ENCODE measurements around the gene ZNF467. TPM values are rescaled to one million over a fixed set of nuclear protein-coding genes. Genes with fewer than 3 reads are reported as not detected.
A peak's percentile ranks its signal among the peaks of the same experiment; 100 is the strongest.

ZNF467 gene
- total and polyA plus RNA-seq, 2 of the 8 experiments (the other 6 are each of a cell fraction or from before 2014, with no cell fraction given), result 0.50 to 0.51 TPM

GRCh38 chr7:149790754-149791360 lies 17.5 kb upstream of the ZNF467 start:
- no peak for FAIRE-seq
- Histone ChIP-seq H3K27me3 (replicated peaks in 1 of 4; ENCODE audit: control insufficient read depth in 3 of 4, extremely low read depth in 1 of 4, insufficient read depth in 3 of 4, low read length in 3 of 4) (peaks cover 8 to 44% (median 35%) of the 10 kb centered on the region in 4 experiments), H2BK15ac (ENCODE audit: low read length) (no peak overlapping the region), H4K8ac (ENCODE audit: extremely low read depth, insufficient read depth, low read length) (no peak overlapping the region), H3K27ac (ENCODE audit: low read depth, low read length) (no peak overlapping the region), H2AFZ (ENCODE audit: low read length) (no peak overlapping the region), H3K4me1 (replicated peaks in 1 of 4; ENCODE audit: control insufficient read depth in 3 of 4, insufficient read depth in 4 of 4, low read length in 3 of 4) (peaks cover 0 to 4% (median 2%) of the 10 kb centered on the region in 4 experiments; a peak in 5 of 7 replicates), H3K23me2 (ENCODE audit: low read depth, low read length) (peaks cover 2% of the 10 kb centered on the region; the same call in 1 of the 2 replicates), H2BK12ac (ENCODE audit: low read depth, low read length) (no peak overlapping the region), H3K4ac (replicated peaks; ENCODE audit: insufficient read length, low read depth, low read length) (no peak overlapping the region), H3K36me3 (ENCODE audit: control insufficient read depth in 2 of 4, insufficient read depth in 4 of 4, low read length in 3 of 4) (no peaks in the 10 kb centered on the region), H2BK5ac (ENCODE audit: low read depth, low read length) (no peak overlapping the region), H3K9me3 (ENCODE audit: insufficient read depth in 2 of 2, low read depth in 1 of 2, low read length in 1 of 2) (no peaks in the 10 kb centered on the region), H3K4me2 (ENCODE audit: insufficient read depth in 1 of 2, low read depth in 2 of 2, low read length in 2 of 2) (peak overlapping the region; percentile 32 to 75), H2BK120ac (replicated peaks; ENCODE audit: low read depth, low read length) (no peak overlapping the region), H3K4me3 (ENCODE audit: extremely low read depth in 1 of 4, insufficient read depth in 2 of 4, low read depth in 3 of 4, low read length in 4 of 4) (peak overlapping the region; percentile 14 to 55 (median 23); a peak in 5 of 8 replicates), H3K14ac (ENCODE audit: insufficient read length) (no peak overlapping the region), H4K5ac (ENCODE audit: insufficient read length, low read depth, low read length) (no peak overlapping the region), H3K79me2 (ENCODE audit: control insufficient read depth in 1 of 2, insufficient read depth in 2 of 2, low read length in 2 of 2) (no peaks in the 10 kb centered on the region), H2BK20ac (ENCODE audit: low read length) (no peak overlapping the region), H3K79me1 (ENCODE audit: low read depth, low read length) (no peaks in the 10 kb centered on the region), H3K18ac (ENCODE audit: extremely low read depth, low read length) (no peak overlapping the region), H3K23ac (ENCODE audit: insufficient read length) (no peak overlapping the region), H2AK5ac (ENCODE audit: low read depth, low read length) (no peak overlapping the region), H4K20me1 (replicated peaks in 1 of 2; ENCODE audit: control insufficient read depth in 1 of 2, insufficient read depth in 2 of 2, low read length in 2 of 2) (peaks cover 0 to 2% of the 10 kb centered on the region in 2 experiments), H3K56ac (replicated peaks; ENCODE audit: insufficient read length, low read depth, low read length) (no peak overlapping the region), H3K9ac (replicated peaks in 1 of 4; ENCODE audit: extremely low read depth in 1 of 4, low read depth in 3 of 4, low read length in 3 of 4) (no peak overlapping the region), H4K91ac (replicated peaks; ENCODE audit: insufficient read length, low read length) (no peak overlapping the region)
- 74% methylated on average over 9 of the region's 14 CpGs; no CpG with 5 or more reads in 1 of the 2 experiments for whole genome bisulfite sequencing, 2 experiments (ENCODE audit: extremely low coverage in 1 of 2, insufficient coverage in 1 of 2, insufficient read length in 1 of 2, insufficient replicate concordance in 2 of 2, low coverage in 1 of 2, low lambda C conversion rate in 2 of 2, missing lambda C conversion rate in 1 of 2)
- DNase-seq (ENCODE audit: low read depth in 1 of 2, low spot score in 2 of 2), result no peak
- no peak for TF ChIP-seq MAFK (IDR thresholded peaks at IDR 0.05; ENCODE audit: low read depth, low read length)
- peak; percentile 31 for TF ChIP-seq EZH2 (IDR thresholded peaks at IDR 0.05; ENCODE audit: low read depth, low read length, severe bottlenecking)
- ChIA-PET POLR2A (ENCODE audit: partially characterized antibody) (interaction anchor here (0.9 to 1.6 kb wide), 2 partner anchors 17 to 20 kb away, joined by 3 read pairs; no protein-coding TSS in a partner anchor), CTCF (ENCODE audit: partially characterized antibody) (interaction anchor here (0.9 to 11.8 kb wide), 14 partner anchors 10 to 128 kb away, joined by 3 to 120 read pairs (median 6); partner anchors contain the start of gene ZNF467)

All from H1 (cell line).